Smooth muscle cell (in vitro differentiated cells): ENCODE results near the gene HERC2. TPM values are rescaled to one million over a fixed set of nuclear protein-coding genes. Genes with fewer than 3 reads are reported as not detected.

Experiments
- DNase-seq: peaks from one replicate; lab custom pipeline; 2025; ENCODE audit not compliant: unreplicated experiment; lab: John Stamatoyannopoulos, UW
- H2AFZ ChIP-seq: fragments of 200-600 bp; sonication (generic); 2 replicates; pipeline ENCODE4 v1.6.0; 2016; ENCODE audit warnings: antibody characterized with exemption, low read depth, mild to moderate bottlenecking
- H3F3A ChIP-seq: fragments of 200-600 bp; sonication (generic); 2 replicates; pipeline ENCODE4 v1.6.0; 2017; ENCODE audit warnings: antibody characterized with exemption, low read depth
- H3K27ac ChIP-seq: fragments of 200-600 bp; sonication (generic); 2 replicates; pipeline ENCODE4 v1.5.1; 2016; ENCODE audit warnings: low read depth, mild to moderate bottlenecking
- H3K27me3 ChIP-seq: fragments of 200-600 bp; sonication (generic); 2 replicates; pipeline ENCODE4 v1.6.1; 2016; ENCODE audit warnings: low read depth, mild to moderate bottlenecking
- H3K36me3 ChIP-seq: fragments of 200-600 bp; sonication (generic); 2 replicates; pipeline ENCODE4 v1.5.1; 2016; ENCODE audit warnings: low read depth
- H3K4me1 ChIP-seq: fragments of 200-600 bp; sonication (generic); 2 replicates; pipeline ENCODE4 v1.5.1; 2016; ENCODE audit warnings: low read depth
- H3K4me2 ChIP-seq: fragments of 200-600 bp; sonication (generic); 2 replicates; pipeline ENCODE4 v1.6.0; 2016; ENCODE audit warnings: mild to moderate bottlenecking
- H3K4me3 ChIP-seq: fragments of 200-600 bp; sonication (generic); 2 replicates; pipeline ENCODE4 v1.5.1; 2016; ENCODE audit warnings: mild to moderate bottlenecking
- H3K79me2 ChIP-seq: fragments of 200-600 bp; sonication (generic); 2 replicates; pipeline ENCODE4 v1.6.0; 2016; ENCODE audit warnings: low read depth, mild to moderate bottlenecking
- H3K9ac ChIP-seq: fragments of 200-600 bp; sonication (generic); 2 replicates; pipeline ENCODE4 v1.6.0; 2016; ENCODE audit warnings: low read depth
- H3K9me3 ChIP-seq: fragments of 200-600 bp; sonication (generic); replicated peaks from 2 replicates; pipeline ENCODE4 v1.5.1; 2016; ENCODE audit warnings: low read depth
- H4K20me1 ChIP-seq: fragments of 200-600 bp; sonication (generic); 2 replicates; pipeline ENCODE4 v1.6.0; 2016; ENCODE audit warnings: low read depth
- CTCF ChIP-seq: fragments of 200-600 bp; sonication (generic); IDR thresholded peaks from 2 replicates; pipeline ENCODE4 v1.5.1; 2017; ENCODE audit warnings: borderline replicate concordance, mild to moderate bottlenecking, antibody characterized with exemption; ENCODE audit not compliant: insufficient read depth, poor library complexity, severe bottlenecking
- WGBS: methylation state at CpG from one replicate; pipeline ENCODE4 v1.1.7; 2016; ENCODE audit warnings: low lambda C conversion rate; 5-methylcytosine and 5-hydroxymethylcytosine counted together
- polyA plus RNA-seq: library from polyadenylated mRNA; unstranded; fragments of >200 nt; fragmentation: Nextera tagmentation; extraction: Ambion mirVana; gene quantifications from 2 replicates; pipeline ENCODE4 v1.2.1, GENCODE V29; 2016
- total RNA-seq: library from RNA; depleted of rRNA; stranded (reverse); fragments of >200 nt; gene quantifications from 2 replicates; pipeline ENCODE4 v1.2.3, GENCODE V29; 2014

The HERC2 gene
- total and polyA plus RNA-seq, 2 experiments from 2014 or later: 19.9 to 33.1 TPM

- WGBS: 53% methylated on average over 7 of the region's 7 CpGs
- H3F3A ChIP-seq: no peaks in the 10 kb centered on the region
- peaks cover 21% of the 10 kb centered on the region for H4K20me1 ChIP-seq
- H3K4me1 ChIP-seq: no peaks in the 10 kb centered on the region
- no peak overlapping the region for H3K4me2 ChIP-seq
- H3K36me3 ChIP-seq: no peaks in the 10 kb centered on the region
- no peaks in the 10 kb centered on the region for H3K27me3 ChIP-seq
- H3K79me2 ChIP-seq: peaks cover 34% of the 10 kb centered on the region
- TF ChIP-seq CTCF: no peak
- no peaks in the 10 kb centered on the region for H3K9me3 ChIP-seq
- no peak overlapping the region for H2AFZ ChIP-seq
- no peak overlapping the region for H3K27ac ChIP-seq
- no peak overlapping the region for H3K4me3 ChIP-seq
- no peak for DNase-seq
- H3K9ac ChIP-seq: no peak overlapping the region
Observed at GRCh38 chr15:28281876-28282275, 40.1 kb downstream of the HERC2 start.

GRCh38 chr15:28274635-28275034 is 47.3 kb downstream of the HERC2 start:
- no peak for TF ChIP-seq CTCF
- DNase-seq: no peak
- Histone ChIP-seq H3K27ac (no peak overlapping the region), H3K79me2 (peaks cover 3% of the 10 kb centered on the region), H4K20me1 (no peaks in the 10 kb centered on the region), H3K4me2 (no peak overlapping the region), H3K4me3 (no peak overlapping the region), H3F3A (no peaks in the 10 kb centered on the region), H3K27me3 (no peaks in the 10 kb centered on the region), H3K36me3 (no peaks in the 10 kb centered on the region), H3K9ac (no peak overlapping the region), H3K9me3 (no peaks in the 10 kb centered on the region), H3K4me1 (no peaks in the 10 kb centered on the region), H2AFZ (no peak overlapping the region)
- WGBS: 98% methylated on average over 16 of the region's 16 CpGs

GRCh38 chr15:28273873-28274610 is 47.9 kb downstream of the HERC2 start:
- Histone ChIP-seq H4K20me1 (no peaks in the 10 kb centered on the region), H3K79me2 (peaks cover 3% of the 10 kb centered on the region), H3F3A (no peaks in the 10 kb centered on the region), H3K4me3 (no peak overlapping the region), H3K9ac (no peak overlapping the region), H3K9me3 (no peaks in the 10 kb centered on the region), H3K4me2 (no peak overlapping the region), H3K27ac (no peak overlapping the region), H3K4me1 (no peaks in the 10 kb centered on the region), H3K36me3 (peaks cover 3% of the 10 kb centered on the region), H2AFZ (no peak overlapping the region), H3K27me3 (no peaks in the 10 kb centered on the region)
- no peak for TF ChIP-seq CTCF
- WGBS: 96% methylated on average over 27 of the region's 27 CpGs
- DNase-seq: no peak

GRCh38 chr15:28273468-28273867 is 48.5 kb downstream of the HERC2 start:
- TF ChIP-seq CTCF: no peak
- H2AFZ ChIP-seq: no peak overlapping the region
- 65% methylated on average over 5 of the region's 5 CpGs for WGBS

More at GRCh38 chr15:28273468-28273867, 48.5 kb downstream of the HERC2 start:
- Histone ChIP-seq H3K9me3 (no peaks in the 10 kb centered on the region), H3K27ac (no peak overlapping the region), H3K79me2 (peaks cover 3% of the 10 kb centered on the region), H3K4me2 (no peak overlapping the region), H3K36me3 (peaks cover 7% of the 10 kb centered on the region), H4K20me1 (no peaks in the 10 kb centered on the region), H3K4me1 (no peaks in the 10 kb centered on the region), H3K4me3 (no peak overlapping the region), H3K9ac (no peak overlapping the region), H3F3A (no peaks in the 10 kb centered on the region), H3K27me3 (no peaks in the 10 kb centered on the region)
- no peak for DNase-seq
